ENCODE results near the gene AUTS2.

- no peak for TF ChIP-seq CTCF (optimal IDR thresholded peaks at IDR 0.05 in 1 of 3, IDR thresholded peaks at IDR 0.05 in 1 of 3, conservative IDR thresholded peaks at IDR 0.05 in 1 of 3; ENCODE audit: extremely low read depth in 1 of 3, insufficient read depth in 2 of 3, low read length in 3 of 3)
- no peak for TF ChIP-seq EZH2 (IDR thresholded peaks at IDR 0.05; ENCODE audit: low read length)
Observed at GRCh38 chr7:70352906-70353305, 754.6 kb downstream of the AUTS2 start.
